Lung (tissue), 12 donors: ENCODE measurements around the gene PITX3. TPM values are rescaled to one million over a fixed set of nuclear protein-coding genes. Genes with fewer than 3 reads are reported as not detected.

Experiments
- ATAC-seq: fragments of 200-7000 bp; cut with Tn5 transposase; one replicate; pipeline ENCODE4 v1.9.1; 2020; ENCODE audit warnings: moderate number of reproducible peaks; ENCODE audit not compliant: insufficient read depth, low FRiP score
- DNase-seq, 3 donors: peaks; one replicate each; pipeline ENCODE4 v3.0.0-alpha.2; 2013 to 2017
- H3K27ac ChIP-seq, 2 donors: one replicate each; pipeline ENCODE4 v1.5.1; 2013; ENCODE audit warnings: mild to moderate bottlenecking in 2 of 2, moderate library complexity in 2 of 2, control low read depth in 1 of 2, inconsistent platforms in 1 of 2, low read depth in 1 of 2, low read length in 1 of 2
- H3K27me3 ChIP-seq, 3 donors: one replicate each; pipeline ENCODE4 v1.5.1; 2013; ENCODE audit warnings: low read length in 2 of 3; ENCODE audit not compliant: control insufficient read depth in 3 of 3, insufficient read depth in 3 of 3
- H3K36me3 ChIP-seq, 4 donors: one replicate each; pipeline ENCODE4 v1.5.1; 2013; ENCODE audit warnings: low read length in 4 of 4, mild to moderate bottlenecking in 1 of 4, moderate library complexity in 1 of 4; ENCODE audit not compliant: control insufficient read depth in 4 of 4, insufficient read depth in 4 of 4
- H3K4me1 ChIP-seq, 5 donors: one replicate each; pipeline ENCODE4 v1.5.1; 2013; ENCODE audit warnings: low read length in 5 of 5, mild to moderate bottlenecking in 2 of 5, moderate library complexity in 1 of 5; ENCODE audit not compliant: control insufficient read depth in 5 of 5, insufficient read depth in 5 of 5
- H3K4me3 ChIP-seq: one replicate; pipeline ENCODE4 v1.5.1; 2013; ENCODE audit warnings: mild to moderate bottlenecking, control low read depth, moderate library complexity
- H3K9ac ChIP-seq, 2 donors: one replicate each; pipeline ENCODE4 v1.5.1; 2013; ENCODE audit warnings: low read length in 2 of 2, control low read depth in 1 of 2; ENCODE audit not compliant: insufficient read depth in 1 of 2
- H3K9me3 ChIP-seq, 4 donors: one replicate each; pipeline ENCODE4 v1.5.1; 2013; ENCODE audit warnings: low read length in 3 of 4, mild to moderate bottlenecking in 1 of 4, moderate library complexity in 1 of 4; ENCODE audit not compliant: control insufficient read depth in 4 of 4, insufficient read depth in 3 of 4
- CTCF ChIP-seq: IDR thresholded peaks from 2 replicates; pipeline ENCODE4 v1.5.1; 2012; ENCODE audit warnings: mild to moderate bottlenecking; ENCODE audit errors: control extremely low read depth, extremely low read depth
- WGBS, 2 donors: extraction: QIAGEN DNeasy Blood & Tissue Kit; methylation state at CpG; one replicate each; pipeline ENCODE4 v1.1.7; 2013; 5-methylcytosine and 5-hydroxymethylcytosine counted together
- polyA plus RNA-seq, 2 donors: library from polyadenylated mRNA; stranded (reverse); fragments of 200-250 nt; gene quantifications; one replicate each; pipeline ENCODE4 v1.2.1, GENCODE V29; 2013
- total RNA-seq, 2 donors: library from RNA; depleted of rRNA in 1 of 2; stranded (reverse); fragments of >200 nt in 1 of 2; gene quantifications; one replicate each; pipeline ENCODE4 v1.2.1, GENCODE V29; 2014 to 2021
- donor health status: control.
- donor health status: control.
- donor health status: Bipolar disorder and iron deficiency.
- donor health status: healthy.
- donor health status: DM: yes; HTN: yes; CAD: no.

PITX3 gene
- total and polyA plus RNA-seq, 4 donors = 0.03 TPM; not detected in 3

- DNase-seq = no peak
- WGBS, 2 donors = 87 to 93% methylated on average over 2 of the region's 2 CpGs
- no peaks in the 10 kb centered on the region for H3K27me3 ChIP-seq
- no peak overlapping the region for H3K4me3 ChIP-seq
- no peak overlapping the region for H3K9ac ChIP-seq
- H3K36me3 ChIP-seq = no peaks in the 10 kb centered on the region
- no peak overlapping the region for H3K27ac ChIP-seq
- ATAC-seq = no peak
- no peak for TF ChIP-seq CTCF
- H3K9me3 ChIP-seq = no peaks in the 10 kb centered on the region
- peaks cover 0 to 2% (median 0%) of the 10 kb centered on the region in 5 donors for H3K4me1 ChIP-seq
Observed at GRCh38 chr10:102184606-102185005, 56.7 kb downstream of the PITX3 start.

Other genes starting within 250 kb of the PITX3 start
- gene ARMH3, start 185.3 kb downstream of the PITX3 start, total RNA-seq = 10 to 100 TPM; 23.6 to 23.7 TPM
- gene ARMH3, start 185.3 kb downstream of the PITX3 start, polyA plus RNA-seq = 10 to 100 TPM; 14.7 to 17.6 TPM
- 10 to 100 TPM; 11.7 to 28.2 TPM for gene HPS6, start 176.2 kb downstream of the PITX3 start, total RNA-seq
- gene HPS6, start 176.2 kb downstream of the PITX3 start, polyA plus RNA-seq = 10 to 100 TPM; 10.8 to 20.9 TPM
- gene LDB1, start 121.1 kb downstream of the PITX3 start, total RNA-seq = 10 to 100 TPM; 44.9 to 81.6 TPM
- 10 to 100 TPM; 28.6 to 33.8 TPM for gene LDB1, start 121.1 kb downstream of the PITX3 start, polyA plus RNA-seq
- 10 to 100 TPM; 19.3 to 42.1 TPM for gene PPRC1, start 108.5 kb downstream of the PITX3 start, total RNA-seq
- gene PPRC1, start 108.5 kb downstream of the PITX3 start, polyA plus RNA-seq = 10 to 100 TPM; 25.0 to 28.0 TPM
- 10 to 100 TPM; 30.9 to 42.4 TPM for gene NOLC1, start 89.1 kb downstream of the PITX3 start, total RNA-seq
- gene NOLC1, start 89.1 kb downstream of the PITX3 start, polyA plus RNA-seq = 10 to 100 TPM; 21.8 to 60.9 TPM
- 1 to 10 TPM in 1 of 2 donors, under 1 TPM in 1; 0.54 to 1.4 TPM for gene ELOVL3, start 15.2 kb downstream of the PITX3 start, total RNA-seq
- 1 to 10 TPM in 1 of 2 donors, under 1 TPM in 1; 0.93 to 1.3 TPM for gene ELOVL3, start 15.2 kb downstream of the PITX3 start, polyA plus RNA-seq
- 10 to 100 TPM; 34.0 to 48.5 TPM for gene GBF1, start 4.0 kb upstream of the PITX3 start, total RNA-seq
- gene GBF1, start 4.0 kb upstream of the PITX3 start, polyA plus RNA-seq = 10 to 100 TPM; 11.6 to 16.7 TPM
- 10 to 100 TPM; 48.2 to 52.8 TPM for gene NFKB2, start 154.2 kb upstream of the PITX3 start, total RNA-seq
- 100 to 1,000 TPM in 1 of 2 donors, 10 to 100 TPM in 1; 34.6 to 114 TPM for gene NFKB2, start 154.2 kb upstream of the PITX3 start, polyA plus RNA-seq
- 1 to 10 TPM; 4.6 to 5.3 TPM for gene PSD, start 177.3 kb upstream of the PITX3 start, total RNA-seq
- gene PSD, start 177.3 kb upstream of the PITX3 start, polyA plus RNA-seq = 1 to 10 TPM; 1.1 to 1.9 TPM
- 10 to 100 TPM in 1 of 2 donors, 1 to 10 TPM in 1; 9.4 to 23.6 TPM for gene FBXL15, start 179.3 kb upstream of the PITX3 start, total RNA-seq
- gene FBXL15, start 179.3 kb upstream of the PITX3 start, polyA plus RNA-seq = 10 to 100 TPM; 13.7 to 40.4 TPM
- gene CUEDC2, start 191.1 kb upstream of the PITX3 start, total RNA-seq = 10 to 100 TPM; 33.4 to 46.0 TPM
- gene CUEDC2, start 191.1 kb upstream of the PITX3 start, polyA plus RNA-seq = 10 to 100 TPM; 42.1 to 63.8 TPM
- gene C10orf95, start 210.0 kb upstream of the PITX3 start, total RNA-seq = 10 to 100 TPM in 1 of 2 donors, 1 to 10 TPM in 1; 6.0 to 20.4 TPM
- 1 to 10 TPM; 3.9 to 6.4 TPM for gene C10orf95, start 210.0 kb upstream of the PITX3 start, polyA plus RNA-seq